NCI-H82 treated with DMSO at 0.1 percent for 48 hours (cell line): ENCODE data around the gene ZNF441.
"Not testable (repeated sequence)": the region's sequence is repeated elsewhere in the genome, so short reads cannot be mapped to it uniquely, and the experiment has no call there.

ENCODE experiments used
- DNase-seq: peaks from one replicate; lab custom pipeline; 2025; ENCODE audit not compliant: unreplicated experiment; lab: John Stamatoyannopoulos, UW

The ZNF441 gene

GRCh38 chr19:11776669-11777068, 9.9 kb downstream of the ZNF441 start:
- not testable (repeated sequence) for DNase-seq

- DNase-seq = no peak
Measured at GRCh38 chr19:11780431-11781020, 13.7 kb downstream of the ZNF441 start.

GRCh38 chr19:11781295-11782057, 14.7 kb downstream of the ZNF441 start:
- no peak for DNase-seq

GRCh38 chr19:11783767-11784166, 17.0 kb downstream of the ZNF441 start:
- no peak for DNase-seq

- DNase-seq = no peak
Measured at GRCh38 chr19:11784356-11784755, 17.6 kb downstream of the ZNF441 start.

GRCh38 chr19:11787536-11787935, 20.7 kb downstream of the ZNF441 start:
- no peak for DNase-seq

- no peak for DNase-seq
Measured at GRCh38 chr19:11792942-11793341, 26.1 kb downstream of the ZNF441 start.

GRCh38 chr19:11797491-11797890, 30.7 kb downstream of the ZNF441 start:
- peak; percentile 60 for DNase-seq

- DNase-seq = peak; percentile 83
Measured at GRCh38 chr19:11798391-11799330, 31.9 kb downstream of the ZNF441 start, which contains the start of gene ZNF491. Gene ZNF491, plus strand, starts transcription at chr19:11798523. Its CDS starts 7,431 bp downstream, at chr19:11805954.

GRCh38 chr19:11806354-11807098, 39.7 kb downstream of the ZNF441 start:
- DNase-seq = no peak

- no peak for DNase-seq
Measured at GRCh38 chr19:11807099-11807380, 40.2 kb downstream of the ZNF441 start.

- DNase-seq = no peak
Measured at GRCh38 chr19:11813703-11814028, 46.9 kb downstream of the ZNF441 start.

GRCh38 chr19:11814029-11814699, 47.4 kb downstream of the ZNF441 start, which contains the start of gene ZNF440:
Gene ZNF440, plus strand, starts transcription at chr19:11814273. Its CDS starts 175 bp downstream, at chr19:11814448.
- DNase-seq = peak; percentile 54

GRCh38 chr19:11814700-11815035, 47.9 kb downstream of the ZNF441 start:
- no peak for DNase-seq

- no peak for DNase-seq
Measured at GRCh38 chr19:11821474-11822109, 54.8 kb downstream of the ZNF441 start.

GRCh38 chr19:11828957-11829876, 62.4 kb downstream of the ZNF441 start:
- not testable (repeated sequence) for DNase-seq

- DNase-seq = no peak
Measured at GRCh38 chr19:11832253-11832912, 65.6 kb downstream of the ZNF441 start.

GRCh38 chr19:11833541-11833940, 66.7 kb downstream of the ZNF441 start:
- no peak for DNase-seq
